ENCODE data around the gene KRTAP4-9. TPM values are rescaled to one million over a fixed set of nuclear protein-coding genes. Genes with fewer than 3 reads are reported as not detected.
"Not testable (repeated sequence)": the region's sequence is repeated elsewhere in the genome, so short reads cannot be mapped to it uniquely, and the experiment has no call there.

KRTAP4-9 gene
- total RNA-seq, 1 experiment from 2014 or later = not detected

DNA sequence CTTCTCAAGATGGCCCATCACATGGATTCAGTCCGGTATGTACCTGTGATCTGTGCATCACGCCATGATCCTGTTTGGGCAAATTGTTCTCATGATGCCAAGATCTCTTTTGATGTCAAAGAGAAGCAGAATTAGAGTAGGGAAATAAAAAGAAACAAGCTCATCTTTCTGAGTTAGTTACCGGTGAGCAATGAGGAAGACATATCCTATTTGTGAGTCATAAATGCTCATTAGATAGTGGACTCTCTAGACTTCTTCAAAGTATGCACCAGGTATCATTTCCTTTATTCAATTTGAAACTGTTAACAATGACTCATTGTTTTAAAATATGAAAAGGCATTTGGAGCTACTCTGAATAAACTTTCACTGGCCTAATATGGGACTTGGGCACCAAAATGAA, 26.8 kb downstream of the KRTAP4-9 start:
- no peak for DNase-seq
- Histone ChIP-seq H3K4me1 (no peaks in the 10 kb centered on the region), H3K27me3 (replicated peaks; ENCODE audit: control insufficient read depth, insufficient read depth, low read length) (no peaks in the 10 kb centered on the region), H3K36me3 (ENCODE audit: control insufficient read depth, insufficient read depth, low read length) (no peaks in the 10 kb centered on the region), H3K4me3 (ENCODE audit: low read depth, low read length) (no peak overlapping the region), H3K9me3 (no peaks in the 10 kb centered on the region)
- CTCF ChIA-PET = no interaction called here
- Mint-ChIP-seq H3K27me3 (ENCODE audit: insufficient read depth, unreplicated experiment) (no peaks in the 10 kb centered on the region), H3K27ac (ENCODE audit: unreplicated experiment) (no peak overlapping the region), H3K4me1 (ENCODE audit: low read depth, unreplicated experiment) (no peaks in the 10 kb centered on the region), H3K9me3 (ENCODE audit: unreplicated experiment) (peaks cover 24% of the 10 kb centered on the region), H3K36me3 (ENCODE audit: insufficient read depth, unreplicated experiment) (no peaks in the 10 kb centered on the region), H3K4me3 (ENCODE audit: unreplicated experiment) (no peak overlapping the region)
- BruUV-seq (replicated peaks) = no TSS peak
- POLR2A ChIA-PET = no interaction called here
- intact Hi-C loops (cut with micrococcal nuclease; ENCODE audit: unreplicated experiment) = no loop called here
- TF ChIP-seq, protein P1, sequence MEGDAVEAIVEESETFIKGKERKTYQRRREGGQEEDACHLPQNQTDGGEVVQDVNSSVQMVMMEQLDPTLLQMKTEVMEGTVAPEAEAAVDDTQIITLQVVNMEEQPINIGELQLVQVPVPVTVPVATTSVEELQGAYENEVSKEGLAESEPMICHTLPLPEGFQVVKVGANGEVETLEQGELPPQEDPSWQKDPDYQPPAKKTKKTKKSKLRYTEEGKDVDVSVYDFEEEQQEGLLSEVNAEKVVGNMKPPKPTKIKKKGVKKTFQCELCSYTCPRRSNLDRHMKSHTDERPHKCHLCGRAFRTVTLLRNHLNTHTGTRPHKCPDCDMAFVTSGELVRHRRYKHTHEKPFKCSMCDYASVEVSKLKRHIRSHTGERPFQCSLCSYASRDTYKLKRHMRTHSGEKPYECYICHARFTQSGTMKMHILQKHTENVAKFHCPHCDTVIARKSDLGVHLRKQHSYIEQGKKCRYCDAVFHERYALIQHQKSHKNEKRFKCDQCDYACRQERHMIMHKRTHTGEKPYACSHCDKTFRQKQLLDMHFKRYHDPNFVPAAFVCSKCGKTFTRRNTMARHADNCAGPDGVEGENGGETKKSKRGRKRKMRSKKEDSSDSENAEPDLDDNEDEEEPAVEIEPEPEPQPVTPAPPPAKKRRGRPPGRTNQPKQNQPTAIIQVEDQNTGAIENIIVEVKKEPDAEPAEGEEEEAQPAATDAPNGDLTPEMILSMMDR (IDR thresholded peaks at IDR 0.05; ENCODE audit: insufficient read depth in 1 of 2, low read depth in 1 of 2, low read length in 1 of 2, severe bottlenecking in 1 of 2, unreplicated experiment in 1 of 2) = no peak

DNA sequence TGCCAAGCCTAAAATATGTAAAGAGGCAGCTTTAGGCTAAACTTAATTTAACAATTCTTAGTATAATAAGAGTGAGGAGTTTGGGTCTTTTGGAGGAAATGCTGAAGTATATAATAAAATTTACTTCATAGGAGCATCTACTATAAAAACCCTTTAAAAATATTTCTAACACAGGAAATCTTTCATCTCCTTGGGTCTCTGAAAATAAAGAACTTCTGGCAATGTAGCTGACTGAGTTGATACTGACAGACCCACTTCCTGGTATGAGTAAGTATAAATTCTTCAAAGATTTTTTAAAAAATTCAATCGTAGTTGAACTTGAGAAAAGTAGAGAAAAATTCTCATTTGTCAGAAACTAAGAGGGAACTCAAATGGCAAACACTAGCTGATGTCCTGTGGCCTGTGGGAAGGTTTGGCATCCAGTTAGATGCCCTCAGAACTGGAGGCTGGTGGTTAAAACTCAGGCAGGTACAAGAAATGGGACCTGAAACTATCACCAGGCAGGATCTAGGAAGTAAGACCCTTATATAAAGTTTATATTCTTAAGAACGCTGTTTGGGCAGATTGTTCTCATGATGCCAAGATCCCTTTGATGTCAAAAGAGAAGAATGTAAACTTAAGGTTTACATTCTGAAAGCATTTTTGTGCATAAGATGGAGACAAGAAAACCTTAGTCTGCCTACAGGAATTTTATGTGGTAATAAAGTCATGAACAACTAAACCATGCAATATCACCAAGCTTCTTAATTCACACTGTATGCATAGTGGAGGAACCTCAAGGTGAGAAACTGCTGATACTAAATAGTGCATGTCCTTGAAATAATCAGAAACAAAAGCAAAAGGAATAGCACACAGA, 28.9 kb downstream of the KRTAP4-9 start:
- POLR2A ChIA-PET = no interaction called here
- Mint-ChIP-seq H3K36me3 (ENCODE audit: insufficient read depth, unreplicated experiment) (no peaks in the 10 kb centered on the region), H3K4me1 (ENCODE audit: low read depth, unreplicated experiment) (no peaks in the 10 kb centered on the region), H3K27me3 (ENCODE audit: insufficient read depth, unreplicated experiment) (no peaks in the 10 kb centered on the region), H3K9me3 (ENCODE audit: unreplicated experiment) (peaks cover 46% of the 10 kb centered on the region), H3K4me3 (ENCODE audit: unreplicated experiment) (no peak overlapping the region), H3K27ac (ENCODE audit: unreplicated experiment) (no peak overlapping the region)
- CTCF ChIA-PET = interaction anchor here (0.6 kb wide), 1 partner anchor 1313 kb away, joined by 3 read pairs; no protein-coding TSS in a partner anchor
- DNase-seq = no peak
- Histone ChIP-seq H3K4me3 (ENCODE audit: low read depth, low read length) (no peak overlapping the region), H3K36me3 (ENCODE audit: control insufficient read depth, insufficient read depth, low read length) (no peaks in the 10 kb centered on the region), H3K4me1 (no peaks in the 10 kb centered on the region), H3K27me3 (replicated peaks; ENCODE audit: control insufficient read depth, insufficient read depth, low read length) (no peaks in the 10 kb centered on the region), H3K9me3 (no peaks in the 10 kb centered on the region)
- intact Hi-C loops (cut with micrococcal nuclease; ENCODE audit: unreplicated experiment) = no loop called here
- TF ChIP-seq, protein P1 (IDR thresholded peaks at IDR 0.05; ENCODE audit: insufficient read depth in 1 of 2, low read depth in 1 of 2, low read length in 1 of 2, severe bottlenecking in 1 of 2, unreplicated experiment in 1 of 2) = no peak
- no TSS peak for BruUV-seq (replicated peaks)

DNA sequence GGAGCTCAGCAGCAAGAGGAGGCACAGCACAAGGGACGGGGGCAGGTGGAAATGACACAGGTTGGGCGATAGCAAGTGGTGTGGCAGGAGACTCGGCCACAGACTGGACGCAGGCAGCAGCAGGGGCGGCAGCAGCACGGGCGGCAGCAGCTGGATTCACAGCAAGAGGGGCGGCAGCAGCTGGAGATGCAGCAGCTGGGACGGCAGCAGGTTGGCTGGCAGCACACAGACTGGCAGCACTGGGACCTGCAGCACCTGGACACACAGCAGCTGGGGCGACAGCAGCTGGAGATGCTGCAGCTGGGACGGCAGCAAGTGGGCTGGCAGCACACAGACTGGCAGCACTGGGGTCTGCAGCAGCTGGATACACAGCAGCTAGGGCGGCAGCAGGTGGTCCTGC, 34.7 kb downstream of the KRTAP4-9 start:
- H3K4me1 Mint-ChIP-seq (ENCODE audit: low read depth, unreplicated experiment); H3K4me3 ChIP-seq (ENCODE audit: low read depth, low read length); H3K4me1 ChIP-seq; H3K27me3 ChIP-seq (replicated peaks; ENCODE audit: control insufficient read depth, insufficient read depth, low read length); H3K36me3 Mint-ChIP-seq (ENCODE audit: insufficient read depth, unreplicated experiment); H3K27me3 Mint-ChIP-seq (ENCODE audit: insufficient read depth, unreplicated experiment); H3K36me3 ChIP-seq (ENCODE audit: control insufficient read depth, insufficient read depth, low read length); H3K4me3 Mint-ChIP-seq (ENCODE audit: unreplicated experiment); BruUV-seq (replicated peaks); POLR2A ChIA-PET; H3K27ac Mint-ChIP-seq (ENCODE audit: unreplicated experiment); CTCF ChIA-PET; intact Hi-C loops (cut with micrococcal nuclease; ENCODE audit: unreplicated experiment); DNase-seq: not testable (repeated sequence)
- H3K9me3 ChIP-seq = peaks cover 24% of the 10 kb centered on the region
- H3K9me3 Mint-ChIP-seq (ENCODE audit: unreplicated experiment) = peaks cover 87% of the 10 kb centered on the region
